Sigmoid colon (tissue), 7 donors: ENCODE data around the gene ANGPT4. TPM values are rescaled to one million over a fixed set of nuclear protein-coding genes. Genes with fewer than 3 reads are reported as not detected.

ENCODE experiments used
- DNase-seq: peaks from one replicate; pipeline ENCODE4 v3.0.0-alpha.2; 2019
- H3K27ac ChIP-seq, 4 donors: fragments of 200-600 bp; sonication (generic); one replicate each; pipeline ENCODE4 v1.5.1; 2016 to 2019; ENCODE audit warnings: mild to moderate bottlenecking in 1 of 4
- H3K27me3 ChIP-seq, 3 donors: fragments of 200-600 bp; sonication (generic); one replicate each; pipeline ENCODE4 v1.5.1; 2019; ENCODE audit warnings: mild to moderate bottlenecking in 1 of 3
- H3K36me3 ChIP-seq, 4 donors: fragments of 200-600 bp; sonication (generic); one replicate each; pipeline ENCODE4 v1.5.1; 2016 to 2019
- H3K4me1 ChIP-seq, 4 donors: fragments of 200-600 bp; sonication (generic); one replicate each; pipeline ENCODE4 v1.5.1; 2017 to 2019
- H3K4me3 ChIP-seq, 4 donors: fragments of 200-600 bp; sonication (generic); one replicate each; pipeline ENCODE4 v1.5.1; 2017 to 2019; ENCODE audit warnings: mild to moderate bottlenecking in 2 of 4, moderate library complexity in 1 of 4
- H3K9me3 ChIP-seq, 4 donors: fragments of 200-600 bp in 3 of 4; sonication (generic) in 3 of 4; one replicate each; pipeline versions ENCODE4 v1.5.1 to v1.6.1; 2013 to 2019
- CTCF ChIP-seq, 4 experiments: fragments of 450-650 bp in 3 of 4; fragments of 200-600 bp in 1 of 4; IDR thresholded peaks; one replicate each; pipeline ENCODE4 v1.5.1; 2016 to 2019; ENCODE audit warnings: antibody characterized with exemption in 4 of 4, mild to moderate bottlenecking in 3 of 4, moderate library complexity in 2 of 4
- EP300 ChIP-seq, 4 donors: sonication (generic); formaldehyde crosslinking; IDR thresholded peaks; one replicate each; pipeline ENCODE4 v1.6.1; 2017; ENCODE audit warnings: antibody characterized with exemption in 4 of 4
- POLR2A ChIP-seq, 2 donors: fragments of 450-650 bp; IDR thresholded peaks; one replicate each; pipeline ENCODE4 v1.6.1; 2016; ENCODE audit warnings: antibody characterized with exemption in 2 of 2, mild to moderate bottlenecking in 2 of 2, moderate library complexity in 2 of 2
- POLR2AphosphoS5 ChIP-seq, 4 donors: sonication (generic); formaldehyde crosslinking; IDR thresholded peaks; one replicate each; pipeline ENCODE4 v1.6.1; 2017; ENCODE audit warnings: antibody characterized with exemption in 4 of 4
- whole genome bisulfite sequencing, 2 donors: extraction: QIAGEN DNeasy Blood & Tissue Kit; methylation state at CpG; one replicate each; pipeline ENCODE4 v1.1.7; 2013; 5-methylcytosine and 5-hydroxymethylcytosine counted together
- intact Hi-C: fragments of 100-400 bp; cut with DNase I; formaldehyde crosslinking; loops from one replicate; pipeline ENCODE4 v1.15.1; 2023
- polyA plus RNA-seq, 3 donors: library from polyadenylated mRNA; stranded (reverse); fragments of 200-250 nt; gene quantifications; one replicate each; pipeline ENCODE4 v1.2.3, GENCODE V29; 2013
- total RNA-seq, 4 donors: library from RNA; depleted of rRNA; stranded (reverse); fragments of >200 nt; gene quantifications; one replicate each; pipeline ENCODE4 v1.1.0, GENCODE V29; 2016
- donor health status: healthy with polysubstance abuse.
- donor health status: Bipolar disorder and iron deficiency.
- donor health status: healthy.

ANGPT4 gene
- total and polyA plus RNA-seq, 7 donors, result under 0.01 to 0.28 (median 0.23) TPM; not detected in 3

DNA sequence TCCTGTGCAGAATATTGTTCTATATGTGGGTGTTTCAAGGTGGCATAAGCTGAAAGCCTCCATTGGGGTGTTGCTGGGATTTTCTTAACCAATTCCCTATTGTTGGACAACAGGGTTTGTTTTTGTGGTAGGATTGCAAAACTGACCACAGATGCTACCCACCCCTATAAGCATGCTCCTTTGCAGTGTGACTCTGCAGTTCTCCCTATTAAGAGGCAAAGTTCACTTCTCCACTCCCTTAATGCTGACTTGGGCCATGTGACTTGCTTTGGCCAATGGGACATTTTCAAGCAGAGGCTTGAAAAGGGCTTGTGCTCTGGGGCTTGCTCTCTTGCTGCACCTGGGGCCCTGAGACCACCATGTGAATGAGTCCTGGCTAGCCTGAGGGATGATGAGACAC is 8.5 kb upstream of the ANGPT4 start:
- no peaks in the 10 kb centered on the region for H3K9me3 ChIP-seq
- no peaks in the 10 kb centered on the region for H3K36me3 ChIP-seq
- peaks cover 0 to 5% (median 0%) of the 10 kb centered on the region in 3 donors for H3K27me3 ChIP-seq
- H3K4me3 ChIP-seq, result no peak overlapping the region
- no peak for TF ChIP-seq CTCF (IDR thresholded peaks at IDR 0.05)
- TF ChIP-seq POLR2AphosphoS5 (IDR thresholded peaks at IDR 0.05), result no peak
- no peak for TF ChIP-seq POLR2A (IDR thresholded peaks at IDR 0.05)
- TF ChIP-seq EP300 (IDR thresholded peaks at IDR 0.05), result no peak
- no peak for DNase-seq
- intact Hi-C loops, result no loop called here
- no peak overlapping the region for H3K27ac ChIP-seq
- no peaks in the 10 kb centered on the region for H3K4me1 ChIP-seq

DNA sequence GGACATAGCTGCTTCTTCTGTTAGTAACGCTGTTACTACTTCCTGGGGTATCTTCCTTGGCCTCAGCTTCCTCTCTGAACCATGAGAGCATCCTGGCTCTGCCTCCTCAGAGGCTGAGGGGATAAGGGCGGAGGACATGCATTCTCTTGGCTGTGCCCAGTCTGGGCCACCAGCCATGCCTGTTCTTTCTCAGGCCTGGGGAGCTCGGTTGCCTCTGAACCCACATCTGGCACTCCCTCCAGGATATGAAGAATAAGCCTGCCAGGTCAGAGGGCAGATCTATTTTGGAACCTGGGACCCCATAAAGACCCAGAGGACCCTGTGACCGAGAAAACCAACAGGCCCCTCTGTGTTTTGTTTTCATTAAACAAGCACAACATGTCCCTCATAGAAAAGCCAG is 6.6 kb upstream of the ANGPT4 start:
- H3K27ac ChIP-seq, result no peak overlapping the region
- H3K9me3 ChIP-seq, result no peaks in the 10 kb centered on the region
- intact Hi-C loops, result no loop called here
- H3K36me3 ChIP-seq, result no peaks in the 10 kb centered on the region
- H3K4me3 ChIP-seq, result no peak overlapping the region
- TF ChIP-seq POLR2AphosphoS5 (IDR thresholded peaks at IDR 0.05) (no peak), EP300 (IDR thresholded peaks at IDR 0.05) (no peak), CTCF (IDR thresholded peaks at IDR 0.05) (no peak), POLR2A (IDR thresholded peaks at IDR 0.05) (no peak)
- peaks cover 0 to 5% (median 0%) of the 10 kb centered on the region in 3 donors for H3K27me3 ChIP-seq
- DNase-seq, result no peak
- no peaks in the 10 kb centered on the region for H3K4me1 ChIP-seq
- 64 to 70% methylated on average over 4 of the region's 4 CpGs for WGBS, 2 donors

GRCh38 chr20:921068-921467 is 4.9 kb upstream of the ANGPT4 start:
- H3K4me3 ChIP-seq, result no peak overlapping the region
- no peak for TF ChIP-seq POLR2AphosphoS5 (IDR thresholded peaks at IDR 0.05)
- no peak for TF ChIP-seq POLR2A (IDR thresholded peaks at IDR 0.05)
- no peak for TF ChIP-seq CTCF (IDR thresholded peaks at IDR 0.05)
- no peak for TF ChIP-seq EP300 (IDR thresholded peaks at IDR 0.05)
- no peaks in the 10 kb centered on the region for H3K4me1 ChIP-seq
- H3K27me3 ChIP-seq, result no peaks in the 10 kb centered on the region
- no peaks in the 10 kb centered on the region for H3K9me3 ChIP-seq
- H3K36me3 ChIP-seq, result no peaks in the 10 kb centered on the region
- intact Hi-C loops, result no loop called here
- H3K27ac ChIP-seq, result no peak overlapping the region
- no peak for DNase-seq
- 88 to 90% methylated on average over 5 of the region's 5 CpGs for WGBS, 2 donors

- Histone ChIP-seq H3K9me3 (no peaks in the 10 kb centered on the region), H3K4me1 (no peaks in the 10 kb centered on the region), H3K4me3 (no peak overlapping the region), H3K27ac (no peak overlapping the region), H3K27me3 (no peaks in the 10 kb centered on the region), H3K36me3 (no peaks in the 10 kb centered on the region)
- no peak for DNase-seq
- TF ChIP-seq CTCF (IDR thresholded peaks at IDR 0.05), result no peak
- TF ChIP-seq POLR2A (IDR thresholded peaks at IDR 0.05), result no peak
- no peak for TF ChIP-seq POLR2AphosphoS5 (IDR thresholded peaks at IDR 0.05)
- TF ChIP-seq EP300 (IDR thresholded peaks at IDR 0.05), result no peak
- intact Hi-C loops, result no loop called here
- WGBS, 2 donors, result 84 to 90% methylated on average over 4 of the region's 4 CpGs
Measured at GRCh38 chr20:920311-920710, 4.2 kb upstream of the ANGPT4 start.

- no peak overlapping the region for H3K4me3 ChIP-seq
- H3K27me3 ChIP-seq, result peaks cover 0 to 1% (median 0%) of the 10 kb centered on the region in 3 donors
- intact Hi-C loops, result no loop called here
- no peaks in the 10 kb centered on the region for H3K4me1 ChIP-seq
- H3K27ac ChIP-seq, result no peak overlapping the region
- H3K9me3 ChIP-seq, result no peaks in the 10 kb centered on the region
- TF ChIP-seq EP300 (IDR thresholded peaks at IDR 0.05) (no peak), CTCF (IDR thresholded peaks at IDR 0.05) (no peak)
- H3K36me3 ChIP-seq, result no peaks in the 10 kb centered on the region
- WGBS, 2 donors, result 74 to 76% methylated on average over 5 of the region's 5 CpGs
- no peak for DNase-seq
Measured at GRCh38 chr20:919491-919916, 3.4 kb upstream of the ANGPT4 start.
